DMS53 treated with DMSO at 0.1 percent for 48 hours (cell line): Measurements from ENCODE around the gene KCNQ5.

Experiments
- DNase-seq: peaks from one replicate; lab custom pipeline; 2025; ENCODE audit not compliant: unreplicated experiment; lab: John Stamatoyannopoulos, UW

Gene KCNQ5

GRCh38 chr6:73043446-73043845 is 421.6 kb downstream of the KCNQ5 start:
- DNase-seq: no peak

GRCh38 chr6:73045609-73046008 is 423.7 kb downstream of the KCNQ5 start:
- DNase-seq: no peak

GRCh38 chr6:73047801-73048200 is 425.9 kb downstream of the KCNQ5 start:
- no peak for DNase-seq

GRCh38 chr6:73049971-73050594 is 428.2 kb downstream of the KCNQ5 start:
- no peak for DNase-seq

GRCh38 chr6:73050706-73051105 is 428.8 kb downstream of the KCNQ5 start:
- DNase-seq: no peak

GRCh38 chr6:73051147-73051546 is 429.3 kb downstream of the KCNQ5 start:
- DNase-seq: no peak

GRCh38 chr6:73054958-73055357 is 433.1 kb downstream of the KCNQ5 start:
- DNase-seq: no peak

- DNase-seq: no peak
Measured at GRCh38 chr6:73058736-73059135, 436.9 kb downstream of the KCNQ5 start.

- DNase-seq: no peak
Measured at GRCh38 chr6:73062130-73062529, 440.3 kb downstream of the KCNQ5 start.

- no peak for DNase-seq
Measured at GRCh38 chr6:73062837-73063236, 441.0 kb downstream of the KCNQ5 start.

GRCh38 chr6:73064266-73064665 is 442.4 kb downstream of the KCNQ5 start:
- DNase-seq: no peak

GRCh38 chr6:73073238-73073637 is 451.4 kb downstream of the KCNQ5 start:
- peak; percentile 40 for DNase-seq

- DNase-seq: no peak
Measured at GRCh38 chr6:73074175-73074574, 452.3 kb downstream of the KCNQ5 start.

GRCh38 chr6:73076211-73076954 is 454.5 kb downstream of the KCNQ5 start:
- DNase-seq: peak; percentile 81

GRCh38 chr6:73078333-73078862 is 456.5 kb downstream of the KCNQ5 start:
- DNase-seq: no peak

GRCh38 chr6:73078908-73079610 is 457.2 kb downstream of the KCNQ5 start:
- no peak for DNase-seq

GRCh38 chr6:73079611-73079955 is 457.7 kb downstream of the KCNQ5 start:
- DNase-seq: no peak

- DNase-seq: no peak
Measured at GRCh38 chr6:73079978-73080377, 458.1 kb downstream of the KCNQ5 start.

GRCh38 chr6:73081955-73082354 is 460.1 kb downstream of the KCNQ5 start:
- no peak for DNase-seq

- no peak for DNase-seq
Measured at GRCh38 chr6:73083886-73084285, 462.0 kb downstream of the KCNQ5 start.

GRCh38 chr6:73085443-73085871 is 463.6 kb downstream of the KCNQ5 start:
- no peak for DNase-seq

- no peak for DNase-seq
Measured at GRCh38 chr6:73086726-73087125, 464.9 kb downstream of the KCNQ5 start.
